DMS 273 (cell line): ENCODE data around the gene ADGRE1.
A peak's percentile ranks its signal among the peaks of the same experiment; 100 is the strongest.
"Not testable (repeated sequence)": the region's sequence is repeated elsewhere in the genome, so short reads cannot be mapped to it uniquely, and the experiment has no call there.

ENCODE experiments used
- DNase-seq: peaks from one replicate; lab custom pipeline; 2025; ENCODE audit not compliant: unreplicated experiment; lab: John Stamatoyannopoulos, UW

Gene ADGRE1

GRCh38 chr19:6887316-6887715 is at the start of gene ADGRE1:
Gene ADGRE1, plus strand, starts transcription at chr19:6887579. Its CDS starts 30 bp downstream, at chr19:6887609.
- DNase-seq = no peak

- DNase-seq = no peak
Measured at GRCh38 chr19:6838062-6838655, 49.2 kb upstream of the ADGRE1 start.

DNA sequence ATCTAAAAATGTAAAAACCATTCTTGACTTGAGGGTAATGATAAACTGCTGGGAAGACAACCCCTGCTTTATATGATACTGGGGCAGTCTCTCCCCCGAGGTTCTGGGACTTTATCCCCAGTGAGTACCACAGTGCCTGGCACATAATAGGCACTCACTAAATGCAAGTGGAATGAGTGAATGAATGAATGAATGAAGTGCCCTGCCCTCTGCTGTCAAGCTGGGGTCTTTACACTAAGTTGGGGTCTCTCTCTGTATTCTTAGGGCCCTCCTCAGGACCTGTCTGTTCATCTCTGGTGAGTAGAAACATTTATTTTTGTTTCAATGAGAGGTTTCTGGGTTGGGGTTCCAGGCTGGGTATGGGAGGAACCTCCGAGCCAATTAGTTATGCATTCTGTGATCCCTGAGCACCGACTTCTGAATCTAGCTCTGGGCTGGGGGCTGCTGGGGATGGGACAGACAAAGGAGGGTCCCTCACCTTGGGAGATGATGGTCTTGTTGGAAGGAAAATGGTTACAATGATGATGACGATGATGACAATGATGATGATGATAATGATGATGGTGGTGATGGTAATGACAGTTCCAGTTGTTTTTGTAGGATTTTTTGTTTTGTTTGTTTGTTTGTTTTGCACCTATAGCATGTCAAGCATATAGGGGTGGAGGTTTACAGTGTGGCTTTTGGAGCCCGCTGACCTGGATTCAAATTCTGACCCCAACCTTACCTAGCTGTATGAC is 44.3 kb upstream of the ADGRE1 start:
- DNase-seq = no peak

DNA sequence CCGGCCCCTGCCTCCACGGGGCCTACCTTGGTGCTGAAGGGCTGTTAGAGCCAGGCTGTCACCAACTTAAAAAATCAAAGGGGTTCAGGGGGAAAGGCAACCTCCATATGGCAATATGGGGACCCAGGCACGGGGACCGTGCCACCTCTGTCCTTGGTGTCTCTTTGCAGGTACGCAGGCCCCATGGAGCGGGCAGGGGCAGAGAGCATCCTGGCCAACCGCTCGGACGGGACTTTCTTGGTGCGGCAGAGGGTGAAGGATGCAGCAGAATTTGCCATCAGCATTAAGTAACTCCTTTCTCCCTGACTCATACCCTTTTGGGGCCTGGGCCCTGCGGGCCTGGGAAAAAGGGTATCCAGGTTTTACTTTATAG is 39.6 kb upstream of the ADGRE1 start:
- no peak for DNase-seq

DNA sequence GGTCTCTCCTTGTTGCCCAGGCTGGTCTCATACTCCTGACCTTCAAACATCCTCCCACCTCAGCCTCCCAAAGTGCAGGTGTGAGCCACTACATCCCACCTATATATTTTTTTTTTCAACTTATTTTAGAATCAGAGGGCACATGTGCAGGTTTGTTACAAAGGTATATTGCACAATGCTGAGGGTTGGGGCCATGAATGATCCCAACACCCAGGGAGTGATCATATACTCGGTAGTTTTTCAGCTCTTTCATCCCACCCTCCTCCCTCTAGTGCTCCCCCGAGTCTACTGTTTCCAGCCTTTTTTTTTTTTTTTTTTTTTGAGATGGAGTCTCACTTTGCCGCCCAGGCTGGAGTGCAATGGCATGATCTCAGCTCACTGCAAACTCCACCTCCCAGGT is 38.4 kb upstream of the ADGRE1 start:
- no peak for DNase-seq

DNA sequence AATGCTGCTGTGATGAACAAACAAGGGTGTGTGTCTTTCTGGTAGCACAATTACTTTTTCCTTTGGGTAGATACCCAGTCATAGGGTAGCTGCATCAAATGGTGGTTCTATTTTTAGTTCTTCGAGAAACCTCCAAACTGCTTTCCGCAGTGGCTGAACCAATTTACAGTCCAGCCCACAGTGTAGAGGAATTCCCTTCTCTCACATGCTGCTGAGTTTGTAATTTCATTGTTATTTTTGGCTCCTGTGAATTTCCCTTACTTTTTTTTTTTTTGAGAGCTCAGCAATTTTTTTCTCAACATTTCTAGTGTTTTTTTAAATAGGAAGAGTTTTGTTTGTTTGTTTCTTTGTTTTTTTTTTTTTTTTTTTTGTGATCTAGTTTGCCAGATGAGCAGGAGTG is 37.5 kb upstream of the ADGRE1 start:
- no peak for DNase-seq

- DNase-seq = no peak
Measured at GRCh38 chr19:6851359-6851758, 36.0 kb upstream of the ADGRE1 start.

- no peak for DNase-seq
Measured at GRCh38 chr19:6852001-6852400, 35.4 kb upstream of the ADGRE1 start.

DNA sequence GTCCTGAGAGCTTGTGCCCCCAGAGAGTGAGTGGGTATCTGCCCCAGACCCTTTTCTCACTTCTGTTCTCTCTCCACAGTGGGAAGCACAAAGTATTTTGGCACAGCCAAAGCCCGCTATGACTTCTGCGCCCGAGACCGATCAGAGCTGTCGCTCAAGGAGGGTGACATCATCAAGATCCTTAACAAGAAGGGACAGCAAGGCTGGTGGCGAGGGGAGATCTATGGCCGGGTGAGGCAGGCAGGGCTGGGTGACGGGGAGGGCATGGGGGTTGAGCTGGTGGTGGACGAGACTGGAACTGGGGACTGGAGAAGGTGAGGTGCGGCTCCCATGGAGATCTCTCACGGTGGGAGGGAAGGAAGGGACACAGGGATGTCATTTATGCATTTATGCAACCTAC is 33.5 kb upstream of the ADGRE1 start:
- DNase-seq = no peak

GRCh38 chr19:6854758-6855157 is 32.6 kb upstream of the ADGRE1 start:
- DNase-seq = no peak

DNA sequence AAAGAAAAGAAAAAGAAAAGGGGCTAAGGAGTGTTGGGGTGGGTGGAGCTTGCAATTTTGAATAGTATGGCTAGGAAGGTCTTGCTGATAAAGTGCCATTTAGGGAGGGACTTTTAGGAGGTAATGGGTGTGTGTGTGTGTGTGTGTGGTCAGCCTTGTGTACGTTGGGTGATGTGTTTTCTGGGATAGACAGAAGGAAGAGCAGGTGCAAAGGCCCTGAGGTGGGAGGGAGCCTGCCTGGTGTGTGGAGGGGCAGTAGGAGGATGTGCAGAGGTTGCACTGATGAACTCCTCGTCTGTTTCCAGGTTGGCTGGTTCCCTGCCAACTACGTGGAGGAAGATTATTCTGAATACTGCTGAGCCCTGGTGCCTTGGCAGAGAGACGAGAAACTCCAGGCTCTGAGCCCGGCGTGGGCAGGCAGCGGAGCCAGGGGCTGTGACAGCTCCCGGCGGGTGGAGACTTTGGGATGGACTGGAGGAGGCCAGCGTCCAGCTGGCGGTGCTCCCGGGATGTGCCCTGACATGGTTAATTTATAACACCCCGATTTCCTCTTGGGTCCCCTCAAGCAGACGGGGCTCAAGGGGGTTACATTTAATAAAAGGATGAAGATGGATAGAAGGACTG is 30.5 kb upstream of the ADGRE1 start:
- no peak for DNase-seq

DNA sequence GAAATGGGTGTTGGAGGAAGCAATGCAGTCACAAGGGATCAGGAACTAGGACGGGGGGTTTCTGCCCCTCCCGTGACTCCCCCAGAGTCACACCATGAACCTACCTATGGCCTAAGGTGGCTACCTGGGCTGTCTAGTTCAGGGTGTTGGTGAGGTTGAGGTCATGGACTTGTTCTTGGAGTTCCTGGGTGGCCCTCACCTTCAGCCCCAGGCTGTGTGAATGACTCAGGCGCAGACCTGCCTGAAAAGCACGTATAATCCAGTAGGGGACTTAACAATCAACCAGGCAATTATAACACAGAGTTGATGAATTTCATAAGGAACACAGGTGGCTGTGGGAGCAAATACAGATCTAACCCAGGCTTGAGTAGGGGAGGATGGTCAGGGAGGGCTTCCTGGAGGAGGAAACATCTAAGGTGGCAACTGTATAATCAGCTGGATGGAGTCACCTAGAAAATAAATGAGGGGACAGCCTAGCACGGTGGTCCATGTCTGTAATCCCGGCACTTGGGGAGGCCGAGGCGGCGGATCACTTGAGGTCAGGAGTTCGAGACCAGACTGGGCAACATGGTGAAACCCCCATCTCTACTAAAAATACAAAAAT is 25.6 kb upstream of the ADGRE1 start:
- DNase-seq = no peak

GRCh38 chr19:6862673-6863078 is 24.7 kb upstream of the ADGRE1 start:
- peak; percentile 85 for DNase-seq

- DNase-seq = no peak
Measured at GRCh38 chr19:6864325-6864940, 22.9 kb upstream of the ADGRE1 start.

DNA sequence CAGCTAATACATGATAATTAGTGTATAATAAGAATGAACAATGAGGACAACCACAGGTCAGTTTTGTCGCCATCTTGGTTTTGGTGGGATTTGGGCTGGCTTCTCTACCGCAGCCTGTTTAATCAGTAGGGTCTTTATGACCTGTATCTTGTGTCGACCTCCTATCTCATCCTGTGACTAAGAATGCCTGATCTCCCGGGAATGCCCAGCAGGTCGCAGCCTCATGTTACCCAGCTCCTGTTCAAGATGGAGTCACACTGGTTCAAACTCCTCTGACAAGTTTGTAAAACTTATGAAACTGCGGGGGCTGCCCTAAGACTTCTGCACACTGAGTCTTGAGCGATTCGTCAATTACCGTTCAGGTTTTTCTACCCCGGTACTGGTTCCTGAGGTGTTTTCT is 21.5 kb upstream of the ADGRE1 start:
- DNase-seq = no peak

DNA sequence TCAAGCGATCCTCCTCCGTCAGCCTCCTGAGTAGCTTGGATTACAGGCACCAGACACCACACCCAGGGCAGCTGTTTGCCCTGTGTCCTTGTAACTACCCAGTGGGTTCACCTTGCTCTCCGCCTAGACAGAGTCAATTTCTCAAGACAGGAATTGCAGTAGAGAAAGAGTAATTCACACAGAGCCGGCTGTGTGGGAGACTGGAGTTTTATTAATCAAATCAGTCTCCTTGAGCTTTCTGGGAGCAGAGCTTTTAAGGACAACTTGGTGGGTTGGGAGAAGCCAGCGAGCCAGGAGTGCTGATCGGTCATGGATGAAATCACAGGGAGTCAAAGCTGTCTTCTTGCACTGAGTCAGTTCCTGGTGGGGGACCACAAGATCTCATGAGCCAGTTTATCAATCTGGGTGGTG is 20.6 kb upstream of the ADGRE1 start:
- no peak for DNase-seq

DNA sequence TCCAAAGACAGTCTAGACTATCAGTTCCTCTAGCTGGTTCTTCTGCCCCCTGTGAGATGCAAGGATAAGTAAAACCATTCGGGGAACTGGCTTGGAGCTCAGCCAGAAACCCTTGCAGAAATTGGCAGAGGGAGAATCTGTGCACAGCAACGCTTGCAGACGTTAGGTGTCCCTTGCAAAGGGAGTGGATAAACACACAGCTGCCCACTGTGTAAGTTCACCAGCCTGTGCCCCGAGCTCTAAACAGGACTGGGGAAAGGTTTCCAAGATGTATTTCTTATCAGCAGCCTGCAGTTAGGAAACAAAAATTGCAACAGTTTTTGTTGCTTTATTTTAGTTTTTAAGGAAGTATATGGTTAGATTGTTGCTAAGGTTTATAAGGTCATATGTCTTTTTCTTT is 19.0 kb upstream of the ADGRE1 start:
- DNase-seq = peak; percentile 20

- not testable (repeated sequence) for DNase-seq
Measured at GRCh38 chr19:6869151-6869882, 18.1 kb upstream of the ADGRE1 start.

DNA sequence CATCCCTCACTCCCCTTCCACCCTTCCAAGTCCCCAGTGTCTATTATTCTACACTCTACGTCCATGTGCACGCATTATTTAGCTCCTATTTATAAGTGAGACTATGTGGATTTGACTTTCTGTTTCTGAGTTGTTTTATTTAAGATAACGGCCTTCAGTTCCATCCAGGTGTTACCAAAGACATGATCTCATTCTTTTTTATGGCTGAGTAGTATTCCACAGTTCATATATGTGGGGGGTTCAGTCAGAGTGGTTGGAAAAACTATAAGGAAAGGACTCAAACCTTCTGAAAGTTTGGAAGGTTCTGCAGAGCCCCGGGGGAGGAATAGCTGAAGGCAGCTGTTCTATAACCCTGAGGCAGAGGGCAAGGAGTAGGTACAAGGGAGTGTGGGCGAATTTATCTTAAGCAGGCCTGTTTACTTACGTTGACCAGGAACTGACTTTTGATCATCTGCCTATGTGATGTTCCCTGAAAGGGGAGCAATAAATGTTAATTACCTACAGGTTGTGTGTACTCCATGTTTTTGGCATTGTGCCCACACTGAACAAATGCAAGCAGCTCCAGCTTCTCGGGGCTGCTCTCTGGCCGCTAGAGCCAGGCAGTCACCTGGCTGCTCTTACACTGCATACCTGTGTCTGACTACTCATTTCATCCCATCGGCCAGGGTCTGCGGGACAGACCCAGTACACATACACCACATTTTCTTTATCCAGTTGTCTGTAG is 13.5 kb upstream of the ADGRE1 start:
- no peak for DNase-seq

DNA sequence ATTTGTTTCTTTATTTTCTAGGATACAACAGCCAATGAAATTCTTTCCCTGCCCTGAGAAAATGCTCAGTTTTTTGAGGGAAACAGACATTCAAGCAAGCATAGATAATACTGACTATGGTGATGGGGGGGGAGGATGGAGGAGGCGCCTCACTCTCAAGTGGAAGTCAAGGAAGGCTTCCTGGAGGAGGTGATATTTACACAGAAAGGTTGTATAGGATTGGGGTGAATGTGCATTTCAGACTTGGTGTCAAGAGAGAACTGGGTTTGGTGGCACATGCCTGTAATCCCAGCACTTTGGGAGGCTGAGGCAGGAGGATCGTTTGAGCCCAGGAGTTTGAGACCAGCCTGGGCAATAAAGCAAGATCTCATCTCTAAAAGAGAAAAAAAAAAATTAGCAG is 12.2 kb upstream of the ADGRE1 start:
- no peak for DNase-seq
